ENCODE results near the gene EXT2. TPM values are rescaled to one million over a fixed set of nuclear protein-coding genes. Genes with fewer than 3 reads are reported as not detected.

The EXT2 gene
- total RNA-seq, 4 donors from 2014 or later = 19.0 to 53.2 (median 44.5) TPM

DNA sequence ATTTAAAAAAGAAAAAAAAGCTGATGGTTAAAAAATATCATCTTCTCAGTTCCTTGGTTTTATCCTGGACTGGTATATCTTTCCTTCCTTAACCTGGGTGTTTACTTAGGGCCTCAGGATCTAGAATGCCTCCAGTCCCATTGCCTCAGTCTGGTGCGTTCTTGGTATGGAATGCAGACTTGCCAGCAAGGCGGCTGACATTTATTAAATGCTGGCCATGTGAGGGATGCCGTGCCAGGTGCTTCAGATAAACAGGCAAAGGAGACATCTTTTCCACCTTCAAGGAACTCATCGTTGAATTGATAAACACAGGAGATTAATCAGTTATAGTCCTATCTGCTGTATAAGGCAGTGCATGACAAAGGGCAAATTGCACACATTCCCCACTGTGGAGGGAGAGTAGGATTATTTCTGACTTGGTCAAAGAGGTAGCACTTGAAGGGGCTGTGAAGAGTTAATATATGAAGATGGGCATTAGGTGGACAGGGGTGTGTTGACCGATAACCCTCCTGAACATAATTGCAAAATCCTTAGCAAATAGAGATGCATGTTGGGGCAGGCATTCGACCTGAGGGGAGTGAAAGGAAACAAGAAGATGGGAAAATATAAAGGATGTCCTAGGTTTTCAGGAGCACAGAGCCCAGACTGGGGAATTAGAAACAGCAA, 160.1 kb downstream of the EXT2 start:
- intact Hi-C loops (cut with DNase I) = no loop called here
- Histone ChIP-seq H3K4me3 (no peak overlapping the region), H3K27me3 (no peaks in the 10 kb centered on the region), H3K4me1 (no peaks in the 10 kb centered on the region), H3K27ac (no peak overlapping the region), H3K9me3 (peaks cover 0 to 18% (median 16%) of the 10 kb centered on the region in 3 donors), H3K36me3 (peaks cover 0 to 7% (median 0%) of the 10 kb centered on the region in 3 donors)
- 44 to 49% methylated on average over 5 to 6 of the region's 6 CpGs for WGBS, 2 donors
- no peak for TF ChIP-seq POLR2A (IDR thresholded peaks at IDR 0.05)
- no peak for TF ChIP-seq CTCF (IDR thresholded peaks at IDR 0.05)
- no peak for DNase-seq

- no peaks in the 10 kb centered on the region for H3K4me1 ChIP-seq
- H3K27me3 ChIP-seq = no peaks in the 10 kb centered on the region
- H3K4me3 ChIP-seq = no peak overlapping the region
- H3K9me3 ChIP-seq = peaks cover 0 to 18% (median 16%) of the 10 kb centered on the region in 3 donors
- no peaks in the 10 kb centered on the region for H3K36me3 ChIP-seq
- intact Hi-C loops (cut with DNase I) = no loop called here
- DNase-seq = no peak
- no peak overlapping the region for H3K27ac ChIP-seq
- TF ChIP-seq CTCF (IDR thresholded peaks at IDR 0.05) = no peak
- no peak for TF ChIP-seq POLR2A (IDR thresholded peaks at IDR 0.05)
- whole genome bisulfite sequencing, 2 donors = 75 to 83% methylated on average over 2 to 4 of the region's 4 CpGs
Observed at GRCh38 chr11:44256673-44257291, 161.3 kb downstream of the EXT2 start.

GRCh38 chr11:44257338-44258189, 162.1 kb downstream of the EXT2 start:
- Histone ChIP-seq H3K4me3 (no peak overlapping the region), H3K9me3 (peaks cover 0 to 11% (median 8%) of the 10 kb centered on the region in 3 donors), H3K27ac (no peak overlapping the region), H3K36me3 (no peaks in the 10 kb centered on the region), H3K27me3 (no peaks in the 10 kb centered on the region), H3K4me1 (no peaks in the 10 kb centered on the region)
- WGBS, 2 donors = 76 to 94% methylated on average over 6 to 7 of the region's 8 CpGs
- DNase-seq = no peak
- intact Hi-C loops (cut with DNase I) = no loop called here
- TF ChIP-seq POLR2A (IDR thresholded peaks at IDR 0.05) (no peak), CTCF (IDR thresholded peaks at IDR 0.05) (no peak)

GRCh38 chr11:44258190-44258489, 162.7 kb downstream of the EXT2 start:
- H3K9me3 ChIP-seq = peaks cover 0 to 5% (median 2%) of the 10 kb centered on the region in 3 donors
- H3K36me3 ChIP-seq = no peaks in the 10 kb centered on the region
- DNase-seq = no peak
- intact Hi-C loops (cut with DNase I) = no loop called here
- H3K27ac ChIP-seq = no peak overlapping the region
- no peaks in the 10 kb centered on the region for H3K27me3 ChIP-seq
- H3K4me1 ChIP-seq = no peaks in the 10 kb centered on the region
- no peak overlapping the region for H3K4me3 ChIP-seq
- 59 to 67% methylated on average over 1 to 4 of the region's 5 CpGs for WGBS, 2 donors
- TF ChIP-seq POLR2A (IDR thresholded peaks at IDR 0.05) (no peak), CTCF (IDR thresholded peaks at IDR 0.05) (no peak)
